ENCODE data around the gene NOC4L.
"Not testable (repeated sequence)": the region's sequence is repeated elsewhere in the genome, so short reads cannot be mapped to it uniquely, and the experiment has no call there.

Gene NOC4L

DNA sequence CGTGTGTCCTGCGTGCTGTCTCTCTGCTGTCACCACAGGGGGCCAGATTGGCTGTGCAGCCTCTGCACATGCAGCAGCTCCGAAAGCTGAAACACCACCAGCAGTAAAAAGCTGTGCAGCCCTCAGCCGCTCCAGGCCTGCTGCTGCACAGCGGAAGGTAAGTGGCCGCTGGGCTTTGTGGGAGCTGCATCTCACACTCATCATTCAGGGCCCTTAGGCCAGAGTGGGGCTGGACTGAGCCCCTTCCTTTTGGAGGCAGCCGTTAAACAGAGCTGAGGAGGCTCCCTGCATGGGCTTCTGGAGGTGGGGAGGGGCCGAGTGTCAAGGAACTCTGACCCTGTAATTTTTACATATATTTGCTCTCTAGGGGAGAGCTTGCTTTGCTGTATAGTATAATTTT is 17.2 kb upstream of the NOC4L start:
- peaks cover 0 to 13% (median 0%) of the 10 kb centered on the region in 11 experiments; a peak in 4 of 22 replicates for H4K20me1 ChIP-seq
- H3K9me3 ChIP-seq (replicated peaks in 1 of 11), result peaks cover 8 to 19% (median 16%) of the 10 kb centered on the region in 11 experiments; a peak in 19 of 22 replicates
- H3K4me2 ChIP-seq, result no peak overlapping the region
- H3K27me3 ChIP-seq, result no peaks in the 10 kb centered on the region
- no peak overlapping the region for H3K9ac ChIP-seq
- peaks cover 42 to 70% (median 63%) of the 10 kb centered on the region in 11 experiments for H3K36me3 ChIP-seq
- no peak overlapping the region; a peak in 1 of 20 replicates for H3K4me3 ChIP-seq
- no peak overlapping the region for H3K27ac ChIP-seq
- peaks cover 0 to 20% (median 7%) of the 10 kb centered on the region in 10 experiments; a peak in 13 of 20 replicates for H3K4me1 ChIP-seq
- no peak for TF ChIP-seq Cebpa-rat (IDR thresholded peaks at IDR 0.05)

- no peak for TF ChIP-seq Cebpa-rat (IDR thresholded peaks at IDR 0.05)
- Histone ChIP-seq H3K4me2 (no peak overlapping the region), H3K27me3 (no peaks in the 10 kb centered on the region), H3K9ac (no peak overlapping the region), H3K4me1 (peaks cover 0 to 16% (median 7%) of the 10 kb centered on the region in 10 experiments; a peak in 11 of 20 replicates), H3K4me3 (no peak overlapping the region), H3K36me3 (peaks cover 39 to 53% (median 46%) of the 10 kb centered on the region in 11 experiments), H4K20me1 (peaks cover 0 to 25% (median 0%) of the 10 kb centered on the region in 11 experiments; a peak in 4 of 22 replicates), H3K9me3 (replicated peaks in 1 of 11) (peaks cover 8 to 19% (median 16%) of the 10 kb centered on the region in 11 experiments; a peak in 19 of 22 replicates), H3K27ac (no peak overlapping the region)
Measured at GRCh38 chr12:132129007-132129406, 15.2 kb upstream of the NOC4L start.

GRCh38 chr12:132130690-132131089 is 13.6 kb upstream of the NOC4L start:
- H3K4me2 ChIP-seq, result no peak overlapping the region
- H3K27ac ChIP-seq, result no peak overlapping the region
- H3K4me1 ChIP-seq, result 0 out of 20 replicates have a peak, but pooled peaks cover 0 to 3% (median 0%) of the 10 kb centered on the region in 10 experiments

DNA sequence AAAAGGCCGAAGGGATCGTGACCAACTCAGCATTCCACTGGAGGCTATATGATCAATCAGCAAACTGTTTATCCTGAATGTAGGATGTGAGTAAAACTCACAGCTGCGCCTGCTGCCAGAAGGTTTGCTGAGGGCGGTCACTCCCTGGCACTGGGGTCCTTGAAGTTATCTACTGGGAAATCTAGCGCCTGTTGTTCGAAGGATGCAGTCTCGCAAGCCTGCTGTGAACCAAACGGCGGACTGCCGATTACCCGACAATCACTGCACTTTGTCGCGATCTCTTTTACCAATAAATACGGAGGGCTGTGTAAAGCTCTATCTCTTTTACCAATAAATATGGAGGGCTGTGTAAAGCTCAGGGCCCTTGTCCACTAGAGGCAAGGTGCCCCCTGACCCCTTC is 13.0 kb upstream of the NOC4L start:
- no peak overlapping the region for H3K27ac ChIP-seq
- H3K4me3 ChIP-seq, result no peak overlapping the region
- no peak for TF ChIP-seq Cebpa-rat (IDR thresholded peaks at IDR 0.05)
- H3K4me2 ChIP-seq, result no peak overlapping the region
- H3K27me3 ChIP-seq, result no peaks in the 10 kb centered on the region
- H3K36me3 ChIP-seq, result peaks cover 19 to 31% (median 25%) of the 10 kb centered on the region in 11 experiments
- H3K4me1 ChIP-seq, result 0 out of 20 replicates have a peak, but pooled peaks cover 0 to 3% (median 0%) of the 10 kb centered on the region in 10 experiments
- H3K9ac ChIP-seq, result no peak overlapping the region
- peaks cover 8 to 19% (median 16%) of the 10 kb centered on the region in 11 experiments; a peak in 19 of 22 replicates for H3K9me3 ChIP-seq (replicated peaks in 1 of 11)
- H4K20me1 ChIP-seq, result peaks cover 0 to 25% (median 0%) of the 10 kb centered on the region in 11 experiments; a peak in 4 of 22 replicates

More at GRCh38 chr12:132130690-132131089, 13.6 kb upstream of the NOC4L start:
- H3K9me3 ChIP-seq (replicated peaks in 1 of 11), result peaks cover 8 to 19% (median 16%) of the 10 kb centered on the region in 11 experiments; a peak in 19 of 22 replicates
- H3K4me3 ChIP-seq, result no peak overlapping the region
- no peaks in the 10 kb centered on the region for H3K27me3 ChIP-seq
- H4K20me1 ChIP-seq, result peaks cover 0 to 25% (median 0%) of the 10 kb centered on the region in 11 experiments; a peak in 4 of 22 replicates
- H3K36me3 ChIP-seq, result peaks cover 25 to 36% (median 31%) of the 10 kb centered on the region in 11 experiments
- no peak for TF ChIP-seq Cebpa-rat (IDR thresholded peaks at IDR 0.05)
- H3K9ac ChIP-seq, result no peak overlapping the region; a peak in 1 of 22 replicates

DNA sequence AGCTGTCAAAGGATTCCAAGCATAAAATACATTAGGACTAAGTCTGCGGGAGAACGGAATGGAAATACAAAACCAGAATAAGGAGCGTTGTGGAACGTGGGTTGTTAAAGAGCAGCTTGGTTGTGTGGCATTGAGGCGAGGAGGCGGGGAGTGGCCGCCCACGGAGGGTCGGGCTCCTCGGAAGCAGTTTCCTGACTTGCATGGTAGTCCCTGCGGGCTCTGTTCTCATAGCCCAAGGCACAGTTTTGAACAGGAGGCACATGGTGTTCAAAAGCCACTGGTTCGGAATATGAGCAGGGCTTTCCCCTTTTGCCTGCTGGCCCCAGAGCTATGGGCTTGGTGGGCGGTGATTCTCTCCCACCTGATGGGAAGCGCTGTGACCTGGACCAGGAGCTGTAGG is 12.3 kb upstream of the NOC4L start:
- H3K4me3 ChIP-seq, result no peak overlapping the region
- H3K4me1 ChIP-seq, result 0 out of 20 replicates have a peak, but pooled peaks cover 0 to 3% (median 0%) of the 10 kb centered on the region in 10 experiments
- H3K36me3 ChIP-seq, result peaks cover 12 to 24% (median 18%) of the 10 kb centered on the region in 11 experiments
- H3K27ac ChIP-seq, result no peak overlapping the region
- peaks cover 8 to 14% (median 12%) of the 10 kb centered on the region in 11 experiments; a peak in 19 of 22 replicates for H3K9me3 ChIP-seq (replicated peaks in 1 of 11)
- no peak for TF ChIP-seq Cebpa-rat (IDR thresholded peaks at IDR 0.05)
- H3K9ac ChIP-seq, result no peak overlapping the region
- H3K4me2 ChIP-seq, result no peak overlapping the region
- peaks cover 0 to 26% (median 1%) of the 10 kb centered on the region in 11 experiments; a peak in 6 of 22 replicates for H4K20me1 ChIP-seq
- no peaks in the 10 kb centered on the region for H3K27me3 ChIP-seq

- H3K27me3 ChIP-seq, result no peaks in the 10 kb centered on the region
- no peak overlapping the region for H3K27ac ChIP-seq
- TF ChIP-seq Cebpa-rat (IDR thresholded peaks at IDR 0.05), result no peak
- no peak overlapping the region for H3K4me2 ChIP-seq
- H3K9me3 ChIP-seq (replicated peaks in 1 of 11), result peaks cover 2 to 6% (median 4%) of the 10 kb centered on the region in 11 experiments; a peak in 18 of 22 replicates
- H3K9ac ChIP-seq, result no peak overlapping the region
- H4K20me1 ChIP-seq, result peaks cover 0 to 34% (median 4%) of the 10 kb centered on the region in 11 experiments; a peak in 6 of 22 replicates
- H3K4me1 ChIP-seq, result 0 out of 20 replicates have a peak, but pooled peaks cover 0 to 3% (median 0%) of the 10 kb centered on the region in 10 experiments
- no peak overlapping the region for H3K4me3 ChIP-seq
- peaks cover 4 to 21% (median 10%) of the 10 kb centered on the region in 11 experiments for H3K36me3 ChIP-seq
Measured at GRCh38 chr12:132132609-132133430, 11.4 kb upstream of the NOC4L start.

DNA sequence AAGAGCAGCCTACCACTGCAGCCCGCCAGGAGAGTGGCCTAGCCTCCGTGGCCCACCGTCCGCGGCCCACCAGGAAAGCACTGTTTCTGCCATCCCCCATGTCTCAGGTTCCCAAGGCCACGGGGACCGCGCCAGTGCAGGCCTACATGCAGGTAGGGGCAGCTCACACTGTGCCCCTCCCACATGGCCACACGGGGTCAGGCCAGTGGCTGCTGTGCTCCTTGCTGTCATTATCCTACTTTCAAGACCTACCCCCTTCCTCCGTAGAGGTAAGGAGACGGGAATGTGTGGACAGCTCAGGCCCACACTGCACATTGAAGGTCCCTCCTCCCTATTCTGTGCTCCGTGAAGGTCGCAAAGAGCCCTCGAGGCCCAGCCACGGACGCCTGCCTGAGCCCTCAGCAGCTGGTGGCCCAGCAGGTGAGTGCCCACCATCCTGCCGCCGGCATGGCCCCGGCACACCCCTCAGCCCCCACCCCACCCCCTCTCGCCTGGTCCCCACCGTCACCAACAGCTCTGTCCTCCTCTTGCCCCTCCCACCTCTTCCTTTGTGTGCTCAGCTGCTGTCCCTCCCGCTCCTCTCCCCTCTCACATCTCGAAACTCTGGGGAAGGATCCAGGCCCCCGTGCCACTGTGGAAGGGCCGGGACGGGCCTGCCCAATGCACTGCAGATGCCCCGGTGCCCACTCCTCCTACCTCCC is 10.2 kb upstream of the NOC4L start:
- Histone ChIP-seq H3K4me3 (no peak overlapping the region), H3K9me3 (replicated peaks in 1 of 11) (no peaks in the 10 kb centered on the region), H3K36me3 (peaks cover 11 to 23% (median 14%) of the 10 kb centered on the region in 11 experiments; a peak in 21 of 22 replicates), H3K27me3 (no peaks in the 10 kb centered on the region), H3K27ac (no peak overlapping the region), H3K4me2 (no peak overlapping the region), H3K4me1 (0 out of 20 replicates have a peak, but pooled peaks cover 0 to 3% (median 0%) of the 10 kb centered on the region in 10 experiments), H3K9ac (no peak overlapping the region), H4K20me1 (peaks cover 0 to 39% (median 6%) of the 10 kb centered on the region in 11 experiments; a peak in 12 of 22 replicates)
- TF ChIP-seq Cebpa-rat (IDR thresholded peaks at IDR 0.05), result no peak

- not testable (repeated sequence) for H3K27ac ChIP-seq; H3K4me3 ChIP-seq; H3K4me2 ChIP-seq; H3K4me1 ChIP-seq; H3K9me3 ChIP-seq (replicated peaks in 1 of 11); H3K9ac ChIP-seq; H3K27me3 ChIP-seq
- Histone ChIP-seq H4K20me1 (peaks cover 0 to 45% (median 12%) of the 10 kb centered on the region in 11 experiments; a peak in 13 of 22 replicates), H3K36me3 (peaks cover 17 to 27% (median 20%) of the 10 kb centered on the region in 11 experiments)
Measured at GRCh38 chr12:132134653-132135183, 9.5 kb upstream of the NOC4L start.

DNA sequence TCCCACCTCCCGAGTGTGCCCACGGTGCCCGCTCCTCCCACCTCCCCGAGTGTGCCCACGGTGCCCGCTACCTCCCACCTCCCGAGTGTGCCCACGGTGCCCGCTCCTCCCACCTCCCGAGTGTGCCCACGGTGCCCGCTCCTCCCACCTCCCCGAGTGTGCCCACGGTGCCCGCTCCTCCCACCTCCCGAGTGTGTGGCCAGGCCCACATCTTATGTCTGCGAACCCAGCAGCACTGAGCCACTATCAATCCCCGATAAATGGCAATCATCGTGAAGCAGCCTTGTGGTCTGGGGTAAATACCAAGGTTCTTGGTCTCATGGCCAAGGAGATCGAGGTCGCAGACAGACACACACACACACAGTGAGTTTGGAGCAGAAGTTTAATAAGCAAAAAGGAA is 8.0 kb upstream of the NOC4L start:
- not testable (repeated sequence) for H3K27ac ChIP-seq; H3K9me3 ChIP-seq (replicated peaks in 1 of 11); H3K4me1 ChIP-seq; H3K4me2 ChIP-seq; H3K4me3 ChIP-seq; H3K9ac ChIP-seq; H3K27me3 ChIP-seq
- Histone ChIP-seq H3K36me3 (peaks cover 32 to 42% (median 35%) of the 10 kb centered on the region in 11 experiments), H4K20me1 (peaks cover 0 to 53% (median 26%) of the 10 kb centered on the region in 11 experiments; a peak in 16 of 22 replicates)

Data from BLaER1 treated with 17β-estradiol and CSF1 and Interleukin-3, amounts not matched to agents 10 nM and 100 nM (cell line).